Neural progenitor cell (in vitro differentiated cells): ENCODE measurements around the gene SLC6A14.

ENCODE experiments used
- EZH2 ChIP-seq: fragments of 200-600 bp; sonication (generic); IDR thresholded peaks from 2 replicates; pipeline ENCODE4 v1.6.1; 2017; ENCODE audit warnings: antibody characterized with exemption, mild to moderate bottlenecking, moderate library complexity
- EZH2phosphoT487 ChIP-seq: fragments of 200-600 bp; sonication (generic); IDR thresholded peaks from 2 replicates; pipeline ENCODE4 v1.6.1; 2017; ENCODE audit warnings: antibody characterized with exemption
- TF ChIP-seq, protein P1 (sequence below): fragments of 200-600 bp; sonication (generic); IDR thresholded peaks from 2 replicates; pipeline ENCODE4 v1.5.1; 2017; ENCODE audit warnings: antibody characterized with exemption, mild to moderate bottlenecking

DNA sequence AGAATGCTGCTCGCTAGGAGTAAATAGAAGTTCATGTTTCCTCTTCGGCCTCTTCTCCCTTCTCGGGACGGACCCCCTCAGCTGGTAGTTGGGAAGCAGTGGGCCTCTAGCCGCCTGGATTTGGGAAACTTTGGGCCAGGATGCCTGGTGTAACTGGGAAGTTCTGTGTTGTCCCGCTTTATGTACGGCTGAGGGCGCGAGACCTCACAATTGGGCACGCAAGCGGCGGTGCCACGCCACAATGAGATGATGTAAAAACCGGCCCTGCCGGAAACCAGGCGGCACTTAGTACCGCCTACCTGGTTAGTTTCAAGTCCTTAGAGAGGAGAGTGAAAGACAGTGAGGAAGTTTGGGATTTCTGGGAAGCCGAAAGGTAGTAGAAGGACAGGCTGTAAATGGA lies 26.4 kb downstream of the SLC6A14 start, which contains the start of gene CT83:
- TF ChIP-seq, protein P1, sequence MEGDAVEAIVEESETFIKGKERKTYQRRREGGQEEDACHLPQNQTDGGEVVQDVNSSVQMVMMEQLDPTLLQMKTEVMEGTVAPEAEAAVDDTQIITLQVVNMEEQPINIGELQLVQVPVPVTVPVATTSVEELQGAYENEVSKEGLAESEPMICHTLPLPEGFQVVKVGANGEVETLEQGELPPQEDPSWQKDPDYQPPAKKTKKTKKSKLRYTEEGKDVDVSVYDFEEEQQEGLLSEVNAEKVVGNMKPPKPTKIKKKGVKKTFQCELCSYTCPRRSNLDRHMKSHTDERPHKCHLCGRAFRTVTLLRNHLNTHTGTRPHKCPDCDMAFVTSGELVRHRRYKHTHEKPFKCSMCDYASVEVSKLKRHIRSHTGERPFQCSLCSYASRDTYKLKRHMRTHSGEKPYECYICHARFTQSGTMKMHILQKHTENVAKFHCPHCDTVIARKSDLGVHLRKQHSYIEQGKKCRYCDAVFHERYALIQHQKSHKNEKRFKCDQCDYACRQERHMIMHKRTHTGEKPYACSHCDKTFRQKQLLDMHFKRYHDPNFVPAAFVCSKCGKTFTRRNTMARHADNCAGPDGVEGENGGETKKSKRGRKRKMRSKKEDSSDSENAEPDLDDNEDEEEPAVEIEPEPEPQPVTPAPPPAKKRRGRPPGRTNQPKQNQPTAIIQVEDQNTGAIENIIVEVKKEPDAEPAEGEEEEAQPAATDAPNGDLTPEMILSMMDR = no peak
- TF ChIP-seq EZH2 (no peak), EZH2phosphoT487 (no peak)
